Measurements from ENCODE around the gene RSPRY1. TPM values are rescaled to one million over a fixed set of nuclear protein-coding genes. Genes with fewer than 3 reads are reported as not detected.

RSPRY1 gene
- 10 to 100 TPM; 28.7 to 32.5 TPM for total RNA-seq

DNA sequence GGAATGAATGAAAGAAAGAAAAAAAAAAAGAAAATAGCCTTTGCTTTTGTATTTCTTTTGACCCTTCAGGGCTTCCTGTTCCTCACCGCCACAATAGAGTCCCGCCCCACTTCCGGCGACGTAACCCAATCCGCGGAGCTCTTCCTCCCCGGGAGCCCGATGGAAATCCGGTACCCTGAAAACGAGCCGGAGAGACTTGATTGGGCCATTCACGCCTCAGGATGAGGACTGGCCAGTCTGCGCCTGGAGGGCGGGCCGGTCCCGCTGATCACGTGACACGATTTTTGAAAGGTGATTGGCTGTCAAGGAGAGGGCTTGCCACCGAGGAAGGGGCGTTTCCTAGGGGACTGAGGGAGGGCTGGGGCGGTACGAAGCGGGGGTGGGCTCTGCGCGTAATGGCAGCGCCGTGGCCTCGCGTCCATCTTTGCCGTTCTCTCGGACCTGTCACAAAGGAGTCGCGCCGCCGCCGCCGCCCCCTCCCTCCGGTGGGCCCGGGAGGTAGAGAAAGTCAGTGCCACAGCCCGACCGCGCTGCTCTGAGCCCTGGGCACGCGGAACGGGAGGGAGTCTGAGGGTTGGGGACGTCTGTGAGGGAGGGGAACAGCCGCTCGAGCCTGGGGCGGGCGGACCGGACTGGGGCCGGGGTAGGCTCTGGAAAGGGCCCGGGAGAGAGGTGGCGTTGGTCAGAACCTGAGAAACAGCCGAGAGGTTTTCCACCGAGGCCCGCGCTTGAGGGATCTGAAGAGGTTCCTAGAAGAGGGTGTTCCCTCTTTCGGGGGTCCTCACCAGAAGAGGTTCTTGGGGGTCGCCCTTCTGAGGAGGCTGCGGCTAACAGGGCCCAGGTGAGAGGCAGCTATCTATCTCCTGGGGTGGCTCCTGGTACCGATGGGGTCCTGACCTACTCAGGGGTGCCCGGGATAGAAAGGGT, at the start of gene RSPRY1, which contains the start of gene PSME3IP1:
RSPRY1 (plus strand) TSS at position 385 of the 927 bp plus-strand sequence. CDS start 18,330 bp downstream, outside the sequence.
PSME3IP1 (minus strand) TSS at position 95 of the 927 bp plus-strand sequence. CDS start 12,185 bp downstream, outside the sequence.
- DNase-seq (ENCODE audit: low spot score) (peak; percentile 95), ATAC-seq (ENCODE audit: insufficient number of reproducible peaks, low FRiP score, low read depth) (peak; percentile 100)
- Histone ChIP-seq H3K4me3 (peak within 1 kb of the TSS; percentile 97), H3K27ac (peak within 1 kb of the TSS; percentile 97), H3K27me3 (replicated peaks; ENCODE audit: insufficient read depth) (no peaks in the 10 kb centered on the region), H3K9me3 (no peaks in the 10 kb centered on the region), H3K36me3 (no peaks in the 10 kb centered on the region), H3K4me1 (ENCODE audit: control insufficient read depth in 1 of 2, low read depth in 2 of 2) (peaks cover 27 to 47% of the 10 kb centered on the region in 2 donors)
- TF ChIP-seq CTCF (IDR thresholded peaks at IDR 0.05): no peak

GRCh38 chr16:57137043-57137442, 49.1 kb upstream of the RSPRY1 start:
- no peak overlapping the region for H3K27ac ChIP-seq
- H3K9me3 ChIP-seq: no peaks in the 10 kb centered on the region
- H3K27me3 ChIP-seq (replicated peaks; ENCODE audit: insufficient read depth): no peaks in the 10 kb centered on the region
- H3K36me3 ChIP-seq: no peaks in the 10 kb centered on the region
- H3K4me3 ChIP-seq: no peak overlapping the region
- peaks cover 0 to 4% of the 10 kb centered on the region in 2 donors for H3K4me1 ChIP-seq (ENCODE audit: control insufficient read depth in 1 of 2, low read depth in 2 of 2)
- DNase-seq (ENCODE audit: low spot score) (no peak), ATAC-seq (ENCODE audit: insufficient number of reproducible peaks, low FRiP score, low read depth) (no peak)
- no peak for TF ChIP-seq CTCF (IDR thresholded peaks at IDR 0.05)

DNA sequence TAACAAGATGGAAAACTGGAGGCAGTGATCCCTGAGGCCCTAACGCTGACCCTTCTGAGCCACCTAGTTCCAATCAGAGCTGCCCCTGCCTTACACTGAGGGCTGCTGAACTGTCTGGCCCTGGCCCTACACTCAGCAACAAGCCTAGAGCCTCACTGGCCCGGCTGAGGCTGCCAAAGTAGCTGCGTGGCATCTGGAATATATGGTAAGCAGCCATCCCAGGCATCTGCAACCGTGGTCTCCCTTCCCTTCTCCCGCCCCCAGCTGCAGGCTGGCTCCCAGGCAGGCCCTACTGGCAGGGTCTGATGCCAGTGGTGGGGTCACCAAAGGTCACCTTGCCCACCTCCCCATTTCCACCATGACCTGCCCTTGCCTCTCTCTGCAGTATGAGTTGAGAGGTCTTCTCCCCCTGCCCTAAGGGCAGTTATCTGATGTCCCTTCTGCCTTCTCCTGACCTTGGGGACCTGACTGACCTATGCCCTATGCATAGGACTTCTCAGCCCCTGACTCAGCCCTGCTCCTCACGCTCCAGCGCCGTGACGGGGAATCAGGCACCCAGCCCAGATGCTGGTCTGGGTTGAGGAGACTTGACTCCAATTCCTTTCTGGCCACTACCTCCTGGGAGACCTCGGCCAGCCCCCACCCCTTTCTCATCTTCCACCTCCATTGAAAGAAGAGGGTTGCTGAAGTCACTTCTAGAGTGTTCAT, 48.4 kb upstream of the RSPRY1 start:
- Histone ChIP-seq H3K4me1 (ENCODE audit: control insufficient read depth in 1 of 2, low read depth in 2 of 2) (peaks cover 0 to 4% of the 10 kb centered on the region in 2 donors), H3K9me3 (no peaks in the 10 kb centered on the region), H3K27me3 (replicated peaks; ENCODE audit: insufficient read depth) (no peaks in the 10 kb centered on the region), H3K27ac (no peak overlapping the region), H3K4me3 (no peak overlapping the region), H3K36me3 (no peaks in the 10 kb centered on the region)
- ATAC-seq (ENCODE audit: insufficient number of reproducible peaks, low FRiP score, low read depth) (no peak), DNase-seq (ENCODE audit: low spot score) (no peak)
- TF ChIP-seq CTCF (IDR thresholded peaks at IDR 0.05): no peak

- Histone ChIP-seq H3K9me3 (no peaks in the 10 kb centered on the region), H3K27me3 (replicated peaks; ENCODE audit: insufficient read depth) (no peaks in the 10 kb centered on the region), H3K4me3 (no peak overlapping the region), H3K4me1 (ENCODE audit: control insufficient read depth in 1 of 2, low read depth in 2 of 2) (peaks cover 0 to 4% of the 10 kb centered on the region in 2 donors), H3K36me3 (no peaks in the 10 kb centered on the region), H3K27ac (no peak overlapping the region)
- ATAC-seq (ENCODE audit: insufficient number of reproducible peaks, low FRiP score, low read depth) (no peak), DNase-seq (ENCODE audit: low spot score) (no peak)
- no peak for TF ChIP-seq CTCF (IDR thresholded peaks at IDR 0.05)
Observed at GRCh38 chr16:57138281-57138935, 47.7 kb upstream of the RSPRY1 start.
